Lower leg skin (tissue), 3 donors: ENCODE results near the gene MRPL46.
"Not testable (repeated sequence)": the region's sequence is repeated elsewhere in the genome, so short reads cannot be mapped to it uniquely, and the experiment has no call there.

ENCODE experiments used
- CTCF ChIP-seq, 3 donors: fragments of 450-650 bp; IDR thresholded peaks; one replicate each; pipeline ENCODE4 v1.5.1; 2016; ENCODE audit warnings: antibody characterized with exemption in 3 of 3, mild to moderate bottlenecking in 3 of 3, moderate library complexity in 2 of 3
- POLR2A ChIP-seq, 2 donors: fragments of 450-650 bp; IDR thresholded peaks; one replicate each; pipeline ENCODE4 v1.6.1; 2016 to 2017; ENCODE audit warnings: antibody characterized with exemption in 2 of 2, mild to moderate bottlenecking in 1 of 2, moderate library complexity in 1 of 2

- not testable (repeated sequence) for TF ChIP-seq CTCF, POLR2A (IDR thresholded peaks at IDR 0.05)
These were observed 1.5 kb upstream of the MRPL46 start for GRCh38 chr15:88468721-88469120.
